Measurements from ENCODE around the gene FYN. TPM values are rescaled to one million over a fixed set of nuclear protein-coding genes. Genes with fewer than 3 reads are reported as not detected.
A peak's percentile ranks its signal among the peaks of the same experiment; 100 is the strongest.

Gene FYN
- total RNA-seq, 2 donors from 2014 or later, result 78.9 to 98.7 TPM

- no peak for TF ChIP-seq CTCF (IDR thresholded peaks at IDR 0.05)
- Histone ChIP-seq H3K36me3 (no peaks in the 10 kb centered on the region), H3K4me1 (peaks cover 0 to 49% of the 10 kb centered on the region in 2 donors), H3K27ac (peak overlapping the region in 1 of 2 donors; percentile 83), H3K9me3 (no peaks in the 10 kb centered on the region), H3K4me3 (peak overlapping the region; percentile 82 to 83), H3K27me3 (no peaks in the 10 kb centered on the region)
- no peak for DNase-seq (ENCODE audit: low spot score)
Observed at GRCh38 chr6:111870742-111871064, 2.5 kb downstream of the FYN start.

GRCh38 chr6:111870051-111870741 is 3.1 kb downstream of the FYN start:
- Histone ChIP-seq H3K4me3 (no peak overlapping the region), H3K4me1 (peaks cover 0 to 54% of the 10 kb centered on the region in 2 donors), H3K27me3 (no peaks in the 10 kb centered on the region), H3K36me3 (no peaks in the 10 kb centered on the region), H3K27ac (no peak overlapping the region), H3K9me3 (no peaks in the 10 kb centered on the region)
- no peak for TF ChIP-seq CTCF (IDR thresholded peaks at IDR 0.05)
- DNase-seq (ENCODE audit: low spot score), result no peak

DNA sequence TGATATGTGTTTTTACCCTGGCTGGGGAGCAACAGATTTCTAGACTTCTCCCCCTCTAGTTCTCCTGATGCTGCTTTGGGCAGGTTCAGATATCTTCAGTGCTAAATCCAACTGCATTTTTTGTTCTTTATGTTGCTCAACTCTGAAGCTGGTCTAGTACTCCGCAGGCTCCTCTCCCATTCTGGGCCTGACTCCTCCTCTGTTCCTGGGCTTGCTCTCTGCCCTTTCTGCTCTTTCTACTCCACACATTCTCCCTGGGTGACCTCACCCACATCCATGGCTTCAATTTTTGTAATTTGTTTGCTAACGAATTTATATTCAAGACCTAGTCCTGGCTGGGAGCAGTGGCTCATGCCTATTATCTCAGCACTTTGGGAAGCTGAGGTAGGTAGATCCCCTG is 6.4 kb downstream of the FYN start:
- Histone ChIP-seq H3K4me1 (peaks cover 0 to 56% of the 10 kb centered on the region in 2 donors), H3K27me3 (no peaks in the 10 kb centered on the region), H3K9me3 (no peaks in the 10 kb centered on the region), H3K4me3 (no peak overlapping the region), H3K27ac (no peak overlapping the region), H3K36me3 (no peaks in the 10 kb centered on the region)
- TF ChIP-seq CTCF (IDR thresholded peaks at IDR 0.05), result no peak
- DNase-seq (ENCODE audit: low spot score), result no peak

DNA sequence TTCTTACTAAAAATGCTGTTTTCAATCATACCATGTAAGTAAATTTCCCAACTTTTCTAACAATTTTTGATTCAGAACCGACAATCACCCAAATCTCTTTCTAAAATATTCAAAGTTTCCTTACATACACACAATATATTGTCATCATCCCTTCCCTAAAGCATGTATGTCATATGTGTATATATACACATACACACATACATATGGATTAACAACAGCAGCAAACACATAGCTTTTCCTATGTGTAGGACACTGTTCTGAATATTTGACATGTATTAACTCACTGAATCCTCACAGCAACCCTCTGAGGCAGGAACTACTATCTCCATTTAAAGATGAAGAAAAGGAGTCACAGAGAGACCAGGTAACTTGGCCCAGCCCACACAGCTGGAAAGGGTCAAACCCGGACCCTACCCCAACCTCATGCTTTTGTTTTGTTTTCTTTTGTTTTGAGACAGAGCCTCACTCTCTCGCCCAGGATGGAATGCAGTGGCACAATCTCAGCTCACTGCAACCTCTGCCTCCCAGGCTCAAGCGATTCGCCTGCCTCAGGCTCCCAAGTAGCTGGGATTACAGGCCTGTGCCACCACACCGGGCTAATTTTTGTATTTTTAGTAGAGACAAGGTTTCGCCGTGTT is 7.2 kb downstream of the FYN start:
- Histone ChIP-seq H3K36me3 (no peaks in the 10 kb centered on the region), H3K4me1 (peaks cover 0 to 56% of the 10 kb centered on the region in 2 donors), H3K9me3 (no peaks in the 10 kb centered on the region), H3K4me3 (no peak overlapping the region), H3K27me3 (no peaks in the 10 kb centered on the region), H3K27ac (no peak overlapping the region)
- DNase-seq (ENCODE audit: low spot score), result no peak
- no peak for TF ChIP-seq CTCF (IDR thresholded peaks at IDR 0.05)

- H3K9me3 ChIP-seq, result no peaks in the 10 kb centered on the region
- no peak overlapping the region for H3K27ac ChIP-seq
- no peak for DNase-seq (ENCODE audit: low spot score)
- TF ChIP-seq CTCF (IDR thresholded peaks at IDR 0.05), result no peak
- no peaks in the 10 kb centered on the region for H3K36me3 ChIP-seq
- H3K4me1 ChIP-seq, result peaks cover 0 to 53% of the 10 kb centered on the region in 2 donors
- H3K27me3 ChIP-seq, result no peaks in the 10 kb centered on the region
- no peak overlapping the region for H3K4me3 ChIP-seq
Observed at GRCh38 chr6:111865049-111865585, 8.1 kb downstream of the FYN start.
